Sigmoid colon (tissue), 4 donors: ENCODE measurements around the gene SRPK3.

Source experiments
- EP300 ChIP-seq, 4 donors: sonication (generic); formaldehyde crosslinking; IDR thresholded peaks; one replicate each; pipeline ENCODE4 v1.6.1; 2017; ENCODE audit warnings: antibody characterized with exemption in 4 of 4
- POLR2A ChIP-seq, 2 donors: fragments of 450-650 bp; IDR thresholded peaks; one replicate each; pipeline ENCODE4 v1.6.1; 2016; ENCODE audit warnings: antibody characterized with exemption in 2 of 2, mild to moderate bottlenecking in 2 of 2, moderate library complexity in 2 of 2
- POLR2AphosphoS5 ChIP-seq, 4 donors: sonication (generic); formaldehyde crosslinking; IDR thresholded peaks; one replicate each; pipeline ENCODE4 v1.6.1; 2017; ENCODE audit warnings: antibody characterized with exemption in 4 of 4
- TF ChIP-seq, protein P1 (sequence below), 4 experiments: fragments of 450-650 bp in 3 of 4; fragments of 200-600 bp in 1 of 4; IDR thresholded peaks; one replicate each; pipeline ENCODE4 v1.5.1; 2016 to 2019; ENCODE audit warnings: antibody characterized with exemption in 4 of 4, mild to moderate bottlenecking in 3 of 4, moderate library complexity in 2 of 4

DNA sequence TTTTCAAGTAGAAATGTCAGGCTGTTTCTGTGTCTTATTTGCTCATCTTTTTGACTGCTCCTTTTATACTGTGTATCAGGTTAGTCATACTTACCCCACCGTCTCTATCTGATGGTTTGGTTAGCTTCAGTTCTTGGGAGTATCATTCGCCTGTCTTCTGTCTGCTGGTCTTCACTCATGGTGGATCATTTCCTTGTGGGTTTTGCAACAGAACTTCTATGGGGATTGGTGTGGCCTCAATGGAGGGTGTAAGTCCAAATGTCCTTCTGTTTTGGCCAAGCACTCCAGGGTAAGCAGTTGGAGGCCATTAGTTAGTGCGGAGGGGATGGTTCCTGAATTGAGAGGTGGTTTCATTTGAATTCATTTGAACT, 49.0 kb upstream of the SRPK3 start:
- TF ChIP-seq, protein P1, sequence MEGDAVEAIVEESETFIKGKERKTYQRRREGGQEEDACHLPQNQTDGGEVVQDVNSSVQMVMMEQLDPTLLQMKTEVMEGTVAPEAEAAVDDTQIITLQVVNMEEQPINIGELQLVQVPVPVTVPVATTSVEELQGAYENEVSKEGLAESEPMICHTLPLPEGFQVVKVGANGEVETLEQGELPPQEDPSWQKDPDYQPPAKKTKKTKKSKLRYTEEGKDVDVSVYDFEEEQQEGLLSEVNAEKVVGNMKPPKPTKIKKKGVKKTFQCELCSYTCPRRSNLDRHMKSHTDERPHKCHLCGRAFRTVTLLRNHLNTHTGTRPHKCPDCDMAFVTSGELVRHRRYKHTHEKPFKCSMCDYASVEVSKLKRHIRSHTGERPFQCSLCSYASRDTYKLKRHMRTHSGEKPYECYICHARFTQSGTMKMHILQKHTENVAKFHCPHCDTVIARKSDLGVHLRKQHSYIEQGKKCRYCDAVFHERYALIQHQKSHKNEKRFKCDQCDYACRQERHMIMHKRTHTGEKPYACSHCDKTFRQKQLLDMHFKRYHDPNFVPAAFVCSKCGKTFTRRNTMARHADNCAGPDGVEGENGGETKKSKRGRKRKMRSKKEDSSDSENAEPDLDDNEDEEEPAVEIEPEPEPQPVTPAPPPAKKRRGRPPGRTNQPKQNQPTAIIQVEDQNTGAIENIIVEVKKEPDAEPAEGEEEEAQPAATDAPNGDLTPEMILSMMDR (IDR thresholded peaks at IDR 0.05), result no peak
- TF ChIP-seq POLR2AphosphoS5 (IDR thresholded peaks at IDR 0.05), result no peak
- no peak for TF ChIP-seq POLR2A (IDR thresholded peaks at IDR 0.05)
- no peak for TF ChIP-seq EP300 (IDR thresholded peaks at IDR 0.05)
